ENCODE data around the gene REEP1. TPM values are rescaled to one million over a fixed set of nuclear protein-coding genes. Genes with fewer than 3 reads are reported as not detected.

Gene REEP1
- total and polyA plus RNA-seq, 2 of the 13 experiments (the other 11 are each of a cell fraction or from before 2014, with no cell fraction given): 0.27 TPM; not detected in 1

DNA sequence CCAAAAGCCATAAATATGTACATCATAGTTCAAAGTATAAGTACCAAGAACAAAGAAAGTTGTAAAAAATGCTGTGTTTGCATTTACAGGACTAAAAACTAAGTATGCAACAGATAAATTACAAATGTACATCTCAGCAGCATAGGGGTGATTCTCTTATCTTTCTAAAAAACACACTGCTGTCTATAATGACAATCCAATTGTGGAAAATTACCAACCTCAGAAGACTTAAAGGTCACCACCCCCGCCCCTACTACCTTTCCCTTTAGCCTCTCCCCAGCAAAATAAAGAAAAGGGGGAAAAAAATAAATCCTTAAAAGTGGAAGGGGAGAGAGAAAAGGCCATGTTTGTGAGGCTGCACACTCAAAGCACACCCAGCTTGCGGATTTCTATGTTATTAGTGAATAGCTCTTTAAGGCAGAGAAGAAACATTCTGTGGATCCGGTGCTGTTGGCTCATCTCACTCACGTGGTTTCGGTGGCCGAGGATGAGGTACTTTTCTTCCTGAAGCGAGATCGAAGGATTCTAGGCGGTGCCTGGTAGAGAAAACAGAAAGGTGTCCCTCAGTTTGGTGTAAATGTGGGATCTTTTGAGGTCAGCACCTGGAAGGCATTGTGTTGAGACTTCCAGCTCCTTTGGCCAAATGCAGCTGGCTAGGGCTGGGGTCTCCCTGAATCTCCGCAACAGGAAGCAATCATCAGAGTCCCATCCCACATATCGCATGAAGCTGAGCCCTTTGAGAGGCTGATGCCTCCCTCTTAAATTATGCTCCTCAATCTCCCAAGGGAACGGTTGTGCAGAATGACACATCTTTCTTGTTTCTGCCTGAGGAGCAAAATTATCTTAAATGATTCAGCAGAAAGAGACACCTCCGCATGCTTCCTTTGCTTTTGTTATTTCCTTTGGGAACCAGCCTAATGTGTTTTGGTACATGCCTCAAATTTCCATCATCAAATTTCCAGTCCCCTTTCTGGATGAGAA, 120.6 kb downstream of the REEP1 start:
- Histone ChIP-seq H3K4me2 (ENCODE audit: low read depth, low read length) (no peak overlapping the region), H3K4me3 (replicated peaks in 1 of 3; ENCODE audit: insufficient read depth in 1 of 3, low read depth in 2 of 3, low read length in 3 of 3) (no peak overlapping the region), H3K27ac (ENCODE audit: extremely low read length, insufficient read depth, low read length) (no peak overlapping the region), H2AFZ (ENCODE audit: low read length) (no peak overlapping the region), H3K36me3 (replicated peaks in 1 of 2; ENCODE audit: control insufficient read depth in 1 of 2, insufficient read depth in 2 of 2, low read length in 2 of 2) (peaks cover 7 to 25% of the 10 kb centered on the region in 2 experiments), H3K4me1 (ENCODE audit: insufficient read depth, low read length) (peaks cover 70% of the 10 kb centered on the region), H4K20me1 (ENCODE audit: insufficient read depth, low read length) (no peaks in the 10 kb centered on the region), H3K27me3 (ENCODE audit: control insufficient read depth in 1 of 2, insufficient read depth in 2 of 2, low read length in 2 of 2) (no peaks in the 10 kb centered on the region), H3K9ac (ENCODE audit: insufficient read depth, low read depth, low read length) (no peak overlapping the region), H3K79me2 (ENCODE audit: insufficient read depth, low read length) (no peaks in the 10 kb centered on the region), H3K9me3 (ENCODE audit: low read length) (no peaks in the 10 kb centered on the region)
- in situ Hi-C loops (cut with HindIII; ENCODE audit: extremely low pct_ligation_motif_present, low pct_unique_long_range_greater_than_20kb) (no loop called here), intact Hi-C loops (cut with micrococcal nuclease; ENCODE audit: unreplicated experiment) (no loop called here)
- TF ChIP-seq ZNF75D (CRISPR knock-in tag; IDR thresholded peaks at IDR 0.05; ENCODE audit: borderline replicate concordance) (no peak), MAFF (IDR thresholded peaks at IDR 0.05; ENCODE audit: low read depth, low read length) (peak; percentile 94), GPN1 (CRISPR knock-in tag; IDR thresholded peaks at IDR 0.05; ENCODE audit: borderline replicate concordance) (no peak), MAFK (conservative IDR thresholded peaks at IDR 0.05 in 1 of 2, IDR thresholded peaks at IDR 0.05 in 1 of 2; ENCODE audit: low read length in 2 of 2) (peak; percentile 90 to 95), ZNF772 (CRISPR knock-in tag; IDR thresholded peaks at IDR 0.05) (no peak), ZBTB39 (CRISPR knock-in tag; IDR thresholded peaks at IDR 0.05) (no peak), ARNT (IDR thresholded peaks at IDR 0.05) (no peak)
- 94% methylated on average over 13 of the region's 13 CpGs for WGBS (ENCODE audit: low lambda C conversion rate)
- CTCF ChIA-PET (ENCODE audit: low intra/inter-chr PET ratio, low total read pairs): no interaction called here
- POLR2A ChIA-PET: interaction anchor here (1.2 kb wide), 1 partner anchor 224 kb away, joined by 3 read pairs; the partner anchor contains the start of gene KDM3A
- DNase-seq (ENCODE audit: low spot score): no peak
- FAIRE-seq: no peak
- no peak for ATAC-seq
- BruUV-seq (replicated peaks): no TSS peak
